Motor neuron (in vitro differentiated cells): ENCODE data around the gene PIK3IP1. TPM values are rescaled to one million over a fixed set of nuclear protein-coding genes. Genes with fewer than 3 reads are reported as not detected.

Source experiments
- ATAC-seq, 8 experiments: fragments of 200-7000 bp; cut with Tn5 transposase; replicated peaks in 6 of 8; 2 replicates each; pipeline ENCODE4 v1.8.0; 2021; ENCODE audit warnings: mild to moderate bottlenecking in 8 of 8, moderate library complexity in 8 of 8
- H3K27ac ChIP-seq, 2 donors: fragments of 250-450 bp; sonication (Bioruptor Pico); 2 replicates each; pipeline ENCODE4 v1.9.0; 2021; ENCODE audit warnings: antibody characterized with exemption in 2 of 2, mild to moderate bottlenecking in 2 of 2, moderate library complexity in 1 of 2
- H3K4me1 ChIP-seq, 2 donors: fragments of 250-450 bp; sonication (Bioruptor Pico); replicated peaks in 1 of 2; 2 replicates each; pipeline ENCODE4 v1.6.1; 2021; ENCODE audit warnings: antibody characterized with exemption in 2 of 2, mild to moderate bottlenecking in 2 of 2, moderate library complexity in 1 of 2
- H3K4me3 ChIP-seq, 5 donors: fragments of 250-450 bp; sonication (Bioruptor Pico); 2 replicates each; pipeline ENCODE4 v1.9.0; 2021; ENCODE audit warnings: antibody characterized with exemption in 5 of 5, mild to moderate bottlenecking in 5 of 5, moderate library complexity in 4 of 5
- WGBS, 10 experiments: fragments of 450-650 bp; shearing (Covaris generic); methylation state at CpG; one replicate each; pipeline ENCODE4 v1.0.0; 2022; 5-methylcytosine and 5-hydroxymethylcytosine counted together
- in situ Hi-C, 9 experiments: fragments of 400-800 bp; cut with MboI; loops; one replicate each; pipeline ENCODE4 v1.15.0; 2021; ENCODE audit warnings: low sequenced_read_pairs in 9 of 9, low pct_unique_long_range_greater_than_20kb in 2 of 9; ENCODE audit not compliant: unreplicated experiment in 9 of 9
- total RNA-seq, 8 experiments: library from RNA; unstranded; fragments of 300-600 nt; gene quantifications; 2 replicates each; pipeline versions ENCODE4 v1.2.3 to v1.2.4, GENCODE V29; 2022

PIK3IP1 gene
- total RNA-seq: 10 to 100 TPM in 1 of 8 experiments, 1 to 10 TPM in 7; 2.4 to 15.9 (median 5.6) TPM

DNA sequence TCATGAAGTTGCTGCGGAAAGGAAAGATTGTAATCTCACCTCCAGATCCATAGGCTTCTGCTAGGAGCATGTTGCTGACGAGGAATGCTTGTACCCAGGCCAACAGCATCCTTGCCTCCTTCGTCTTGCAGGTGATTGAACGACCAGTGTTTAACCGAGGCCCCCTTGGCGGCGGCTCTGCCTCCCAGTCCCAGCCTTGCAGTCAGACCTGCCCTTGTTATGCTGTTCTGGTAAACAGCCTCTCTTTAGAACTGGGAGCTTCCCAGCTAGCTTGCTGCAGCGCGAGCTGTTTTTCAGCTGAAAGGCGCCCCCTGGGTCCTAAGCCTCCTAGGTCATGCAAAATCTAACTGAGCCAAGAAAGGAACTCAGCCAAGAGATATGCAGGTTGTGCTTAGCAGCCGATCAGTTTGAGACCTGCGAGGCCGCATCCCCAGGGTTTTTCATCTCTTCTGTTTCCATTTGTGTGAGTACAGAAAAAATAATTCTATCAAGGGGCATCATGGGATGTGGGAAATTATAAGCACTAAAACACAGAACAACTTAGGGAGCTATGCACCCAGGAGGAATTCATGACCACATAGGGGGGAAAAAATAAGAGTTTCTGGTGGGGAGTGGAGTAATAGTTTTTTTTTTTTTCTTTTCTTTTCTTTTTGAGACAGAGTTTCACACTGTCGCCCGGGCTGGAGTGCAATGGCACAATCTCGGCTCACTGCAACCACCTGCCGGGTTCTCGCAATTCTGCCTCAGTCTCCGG is at the start of gene PIK3IP1:
TSS of gene PIK3IP1 (minus strand) at position 253 of the 754 bp plus-strand sequence. CDS start at position 109, 144 bp downstream.
- Histone ChIP-seq H3K27ac (no peak within 1 kb of the TSS), H3K4me1 (peaks cover 2 to 4% of the 10 kb centered on the region in 2 donors), H3K4me3 (peak within 1 kb of the TSS; percentile 36 to 50 (median 49))
- in situ Hi-C loops: no loop called here
- 5 to 60% (median 32%) methylated on average over 3 to 18 of the region's 19 CpGs for WGBS, 10 experiments
- ATAC-seq: peak; percentile 49 to 69 (median 60)

DNA sequence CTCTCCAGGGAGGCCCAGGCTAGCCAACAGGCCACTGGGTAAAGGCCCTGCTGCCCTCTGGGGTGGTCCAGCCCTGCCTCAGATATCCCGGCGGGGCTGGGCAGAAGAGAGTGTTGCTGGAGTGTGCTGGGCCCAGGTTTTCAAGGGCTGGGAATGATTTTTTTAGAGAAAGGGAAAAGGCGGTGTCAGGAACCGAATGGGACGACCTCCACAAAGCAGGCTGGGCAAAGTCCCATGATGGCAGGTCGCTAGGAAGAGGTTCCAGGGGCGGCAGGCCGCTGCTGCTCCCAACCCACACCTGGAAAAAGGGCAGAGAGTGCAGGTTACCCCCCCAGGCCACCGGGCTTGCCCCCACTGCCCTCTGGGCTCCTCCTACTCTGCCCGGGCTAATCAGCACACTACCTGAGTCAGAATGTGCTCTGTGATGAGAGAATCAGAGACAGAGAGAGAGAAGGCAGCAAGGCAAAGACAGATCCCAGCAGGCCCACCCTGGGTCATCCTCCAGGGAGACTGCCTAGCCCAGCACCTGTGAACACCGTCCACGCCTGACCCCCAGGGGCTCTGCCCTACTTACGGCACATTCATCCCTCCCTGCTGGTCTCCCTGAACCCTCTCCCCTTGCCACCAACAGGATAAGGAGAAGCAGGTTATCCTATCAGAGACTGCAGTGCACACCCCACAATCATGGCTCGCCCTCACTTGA is 49.2 kb upstream of the PIK3IP1 start:
- H3K27ac ChIP-seq: no peak overlapping the region
- H3K4me1 ChIP-seq: peaks cover 17 to 28% of the 10 kb centered on the region in 2 donors
- 87 to 100% (median 100%) methylated on average over 1 to 7 of the region's 14 CpGs; no CpG with 5 or more reads in 5 of the 10 experiments for WGBS, 10 experiments
- H3K4me3 ChIP-seq: no peak overlapping the region
- in situ Hi-C loops: no loop called here
- ATAC-seq: no peak

DNA sequence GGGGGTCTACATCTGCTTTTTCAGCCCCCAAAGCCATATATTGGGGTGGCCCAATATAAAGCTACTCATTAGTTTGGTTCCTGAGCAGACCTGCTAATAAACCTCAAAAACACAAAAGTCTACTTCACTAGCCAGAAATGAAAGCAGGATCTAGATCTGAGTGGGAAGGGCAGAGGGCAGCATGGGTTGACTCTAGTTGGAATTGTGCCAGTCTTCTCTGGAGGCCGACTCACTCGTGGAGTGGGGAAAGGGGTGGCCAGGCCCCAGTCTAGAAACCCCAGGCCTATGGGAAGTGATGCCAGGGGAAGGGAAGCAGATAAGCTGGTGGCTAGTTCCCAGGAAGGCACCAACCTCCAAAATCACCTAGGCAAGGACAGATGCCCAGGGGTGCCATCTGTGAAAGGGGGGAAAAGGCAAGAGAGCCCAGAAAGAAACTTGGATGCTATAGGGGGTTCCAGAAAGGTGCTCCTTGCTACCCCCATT is 48.5 kb upstream of the PIK3IP1 start:
- Histone ChIP-seq H3K27ac (no peak overlapping the region), H3K4me1 (peaks cover 17 to 28% of the 10 kb centered on the region in 2 donors), H3K4me3 (no peak overlapping the region)
- in situ Hi-C loops: no loop called here
- WGBS, 10 experiments: 14 to 100% (median 80%) methylated on average over 1 to 2 of the region's 2 CpGs; no CpG with 5 or more reads in 5 of the 10 experiments
- ATAC-seq: no peak

GRCh38 chr22:31340360-31340759 is 48.1 kb upstream of the PIK3IP1 start:
- no peak for ATAC-seq
- no peak overlapping the region for H3K4me3 ChIP-seq
- WGBS, 10 experiments: 50 to 100% (median 93%) methylated on average over 1 to 4 of the region's 6 CpGs; no CpG with 5 or more reads in 3 of the 10 experiments
- no peak overlapping the region for H3K27ac ChIP-seq
- in situ Hi-C loops: no loop called here
- peaks cover 17 to 28% of the 10 kb centered on the region in 2 donors for H3K4me1 ChIP-seq

DNA sequence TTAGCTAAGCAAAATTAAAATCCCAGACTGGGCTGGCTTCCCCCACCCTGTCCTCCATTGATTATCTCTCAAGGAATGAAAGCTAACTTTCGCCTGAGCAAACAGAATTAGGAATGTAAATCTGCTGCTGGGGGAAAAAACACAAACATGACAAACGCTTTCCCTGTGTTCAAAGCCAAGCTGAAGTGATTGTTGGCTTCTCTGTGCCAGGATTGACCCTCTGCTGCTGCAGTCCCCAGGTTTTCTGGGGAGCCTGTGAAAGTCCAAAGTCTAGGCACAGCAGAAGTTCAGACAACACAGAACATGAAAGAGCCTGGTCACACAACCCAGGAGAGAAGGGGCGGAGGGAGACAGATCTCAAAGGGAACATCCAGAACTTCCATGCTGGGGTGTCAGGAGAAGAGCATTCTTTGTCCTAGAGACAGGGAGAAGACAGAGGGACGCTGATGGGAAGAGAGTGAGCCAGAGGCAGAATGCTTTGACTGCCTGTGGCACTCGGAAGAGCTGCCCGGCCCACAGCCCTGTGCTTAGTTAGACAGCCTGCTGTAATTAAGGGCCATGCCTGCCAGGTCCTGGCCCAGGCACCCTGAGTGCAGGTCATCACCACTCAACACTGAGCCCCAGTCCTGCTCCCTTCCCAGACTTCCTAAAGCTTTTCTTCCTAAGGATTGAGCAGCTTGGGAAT is 47.0 kb upstream of the PIK3IP1 start:
- Histone ChIP-seq H3K4me3 (no peak overlapping the region), H3K27ac (no peak overlapping the region), H3K4me1 (peaks cover 17 to 21% of the 10 kb centered on the region in 2 donors)
- WGBS, 10 experiments: 50 to 100% (median 81%) methylated on average over 1 to 6 of the region's 6 CpGs; no CpG with 5 or more reads in 3 of the 10 experiments
- no peak for ATAC-seq
- in situ Hi-C loops: no loop called here

GRCh38 chr22:31337178-31337577 is 44.9 kb upstream of the PIK3IP1 start:
- H3K4me3 ChIP-seq: no peak overlapping the region
- in situ Hi-C loops: no loop called here
- no peak overlapping the region for H3K27ac ChIP-seq
- 33 to 100% (median 100%) methylated on average over 1 to 3 of the region's 5 CpGs; no CpG with 5 or more reads in 3 of the 10 experiments for WGBS, 10 experiments
- no peak for ATAC-seq
- peaks cover 15 to 17% of the 10 kb centered on the region in 2 donors for H3K4me1 ChIP-seq

GRCh38 chr22:31334329-31334728 is 42.0 kb upstream of the PIK3IP1 start:
- in situ Hi-C loops: no loop called here
- Histone ChIP-seq H3K4me3 (no peak overlapping the region), H3K27ac (no peak overlapping the region), H3K4me1 (no peaks in the 10 kb centered on the region)
- no peak for ATAC-seq
- 87 to 100% (median 96%) methylated on average over 1 to 5 of the region's 5 CpGs; no CpG with 5 or more reads in 6 of the 10 experiments for WGBS, 10 experiments

- no peaks in the 10 kb centered on the region for H3K4me1 ChIP-seq
- no peak overlapping the region for H3K4me3 ChIP-seq
- H3K27ac ChIP-seq: no peak overlapping the region
- WGBS, 10 experiments: 60 to 100% (median 100%) methylated on average over 1 to 2 of the region's 2 CpGs; no CpG with 5 or more reads in 3 of the 10 experiments
- ATAC-seq: no peak
- in situ Hi-C loops: no loop called here
Measured at GRCh38 chr22:31333641-31334040, 41.4 kb upstream of the PIK3IP1 start.

DNA sequence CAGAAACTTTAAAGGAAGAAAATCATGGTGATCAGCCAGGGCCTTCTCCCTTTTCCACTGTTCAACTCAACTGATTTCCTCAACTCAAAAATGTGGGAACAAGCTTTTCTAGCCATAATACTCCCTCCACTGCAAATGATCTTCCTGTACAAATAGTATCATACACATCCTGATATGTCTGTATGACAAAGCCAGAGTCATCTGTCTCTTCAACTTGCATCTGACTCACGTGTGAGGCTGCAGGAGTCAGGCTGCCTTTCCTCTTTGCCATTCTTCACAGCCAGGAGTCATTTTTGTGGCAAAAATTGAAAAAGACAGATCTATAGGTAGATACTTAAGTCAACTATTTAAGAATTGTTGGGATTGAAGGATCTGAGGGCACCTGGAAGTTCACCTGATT is 40.6 kb upstream of the PIK3IP1 start:
- no peaks in the 10 kb centered on the region for H3K4me1 ChIP-seq
- H3K27ac ChIP-seq: no peak overlapping the region
- H3K4me3 ChIP-seq: no peak overlapping the region
- in situ Hi-C loops: no loop called here
- WGBS, 10 experiments: 0 to 100% (median 60%) methylated on average over 1 of the region's 1 CpG; no CpG with 5 or more reads in 3 of the 10 experiments
- no peak for ATAC-seq

DNA sequence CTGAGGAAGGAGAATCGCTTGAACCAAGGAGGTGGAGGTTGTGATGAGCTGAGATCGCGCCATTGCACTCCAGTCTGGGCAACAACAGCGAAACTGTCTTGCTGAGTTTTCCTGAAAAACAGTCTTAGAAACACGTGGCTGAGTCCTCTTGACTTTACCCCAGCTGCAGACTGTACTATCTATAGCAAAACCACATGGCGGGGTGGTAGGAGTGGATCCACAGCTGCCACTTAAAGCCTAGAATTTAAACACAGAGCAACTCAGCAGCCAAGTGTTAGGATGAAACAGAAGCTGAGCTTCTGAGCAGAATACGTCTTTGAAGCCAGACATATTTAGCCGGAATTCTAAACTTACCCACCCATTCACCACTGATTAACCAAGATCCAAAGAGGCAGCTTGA is 39.7 kb upstream of the PIK3IP1 start:
- Histone ChIP-seq H3K27ac (no peak overlapping the region), H3K4me1 (no peaks in the 10 kb centered on the region), H3K4me3 (no peak overlapping the region)
- WGBS, 10 experiments: 57 to 100% (median 95%) methylated on average over 1 to 6 of the region's 8 CpGs; no CpG with 5 or more reads in 1 of the 10 experiments
- in situ Hi-C loops: no loop called here
- no peak for ATAC-seq

DNA sequence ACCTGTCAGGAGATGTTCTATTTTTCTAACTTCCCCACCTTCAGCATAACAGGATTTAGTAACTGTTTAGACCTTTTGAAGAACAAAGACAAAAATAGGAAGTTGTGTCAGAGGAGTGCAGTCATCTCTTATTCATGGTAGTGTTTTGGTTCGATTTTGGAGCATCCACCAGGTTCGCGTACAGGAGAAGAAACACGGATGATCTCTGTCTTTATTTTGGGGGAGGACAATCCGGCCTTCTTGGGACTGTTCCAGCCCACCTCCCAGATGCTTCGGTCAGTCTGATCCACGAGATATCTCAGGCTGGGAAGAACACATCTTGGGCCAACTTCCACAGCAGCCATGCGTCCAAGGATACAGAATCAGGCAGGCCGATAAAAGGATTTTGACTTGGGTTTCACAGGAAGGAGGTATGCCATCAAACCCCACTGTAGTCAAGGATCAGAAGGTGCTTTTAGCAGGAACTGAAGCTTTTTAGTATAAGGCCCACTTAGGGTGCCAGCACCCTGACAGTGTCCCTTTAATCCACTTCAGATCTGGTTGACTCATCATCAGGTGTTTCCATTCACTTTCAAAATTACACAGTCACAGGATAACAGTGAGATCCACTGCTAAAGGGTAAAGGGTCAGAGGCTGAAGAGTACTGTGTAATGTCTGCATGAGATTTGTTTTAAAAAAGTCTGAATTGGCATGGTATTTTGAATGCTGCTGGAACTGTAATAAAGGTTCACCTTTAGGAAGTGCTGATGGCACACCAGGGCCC is 37.3 kb upstream of the PIK3IP1 start:
- WGBS, 10 experiments: 77 to 100% (median 90%) methylated on average over 1 to 7 of the region's 9 CpGs; no CpG with 5 or more reads in 3 of the 10 experiments
- no peak overlapping the region for H3K4me3 ChIP-seq
- in situ Hi-C loops: no loop called here
- no peaks in the 10 kb centered on the region for H3K4me1 ChIP-seq
- no peak overlapping the region for H3K27ac ChIP-seq
- ATAC-seq: no peak

DNA sequence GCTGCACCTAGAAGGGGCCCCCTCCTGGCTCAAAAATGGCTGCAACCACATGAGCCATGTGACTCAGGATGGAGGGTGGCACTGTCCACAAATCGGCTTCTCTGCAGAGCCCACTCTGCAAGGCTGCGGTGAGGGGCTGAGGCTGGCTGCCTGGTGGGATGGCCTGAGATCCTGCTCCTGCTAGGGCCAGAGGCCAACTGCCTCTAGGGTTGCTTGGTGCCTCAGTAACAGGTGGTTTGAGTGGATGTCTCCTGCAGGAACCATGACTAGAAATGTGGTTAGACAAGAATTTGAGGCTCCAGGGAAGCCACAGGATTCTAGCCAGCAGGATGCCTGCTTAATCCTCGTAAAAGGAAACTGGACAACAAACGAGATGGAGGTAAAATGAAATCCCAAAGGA is 36.7 kb upstream of the PIK3IP1 start:
- in situ Hi-C loops: no loop called here
- Histone ChIP-seq H3K4me1 (no peaks in the 10 kb centered on the region), H3K4me3 (no peak overlapping the region), H3K27ac (no peak overlapping the region)
- ATAC-seq: no peak
- WGBS, 10 experiments: 73 to 100% (median 80%) methylated on average over 1 to 3 of the region's 4 CpGs; no CpG with 5 or more reads in 6 of the 10 experiments
